CD4-positive, alpha-beta T cell treated with Interleukin-4 for 4 hours (primary cell): ENCODE results near the gene CCDC106.
A peak's percentile ranks its signal among the peaks of the same experiment; 100 is the strongest.

Experiments used
- DNase-seq: peaks from one replicate; pipeline ENCODE4 v3.0.0-alpha.2; 2020

Gene CCDC106

GRCh38 chr19:55647732-55648584 is at the start of gene CCDC106:
CCDC106 (plus strand) TSS chr19:55648212; CDS start chr19:55649047, 835 bp downstream.
- peak; percentile 29 for DNase-seq

- DNase-seq: peak; percentile 86
These were observed 49.1 kb upstream of the CCDC106 start for GRCh38 chr19:55598719-55599467.

- DNase-seq: peak; percentile 99
These were observed 48.6 kb upstream of the CCDC106 start, which contains the start of gene FIZ1 for GRCh38 chr19:55599468-55599841. FIZ1 (minus strand) TSS chr19:55599517; CDS start chr19:55597865, 1,652 bp downstream.

- DNase-seq: peak; percentile 90
These were observed 48.0 kb upstream of the CCDC106 start, which contains the start of gene ZNF524 for GRCh38 chr19:55599842-55600661. ZNF524 (plus strand) TSS chr19:55600288; CDS start chr19:55602113, 1,825 bp downstream.

- no peak for DNase-seq
These were observed 47.4 kb upstream of the CCDC106 start for GRCh38 chr19:55600662-55601028.

- no peak for DNase-seq
These were observed 46.9 kb upstream of the CCDC106 start for GRCh38 chr19:55601084-55601483.

- no peak for DNase-seq
These were observed 45.7 kb upstream of the CCDC106 start for GRCh38 chr19:55602104-55603001.

GRCh38 chr19:55603115-55603514 is 44.9 kb upstream of the CCDC106 start:
- DNase-seq: no peak

GRCh38 chr19:55603581-55604292 is 44.3 kb upstream of the CCDC106 start:
- no peak for DNase-seq

GRCh38 chr19:55605207-55605636 is 42.8 kb upstream of the CCDC106 start:
- DNase-seq: peak; percentile 97

- peak; percentile 70 for DNase-seq
These were observed 42.2 kb upstream of the CCDC106 start, which contains the start of gene ZNF865 for GRCh38 chr19:55605637-55606470. ZNF865 (plus strand) TSS chr19:55605647; CDS start chr19:55613619, 7,972 bp downstream.

- no peak for DNase-seq
These were observed 41.6 kb upstream of the CCDC106 start for GRCh38 chr19:55606471-55606787.

GRCh38 chr19:55606817-55607216 is 41.2 kb upstream of the CCDC106 start:
- DNase-seq: no peak

GRCh38 chr19:55609326-55609725 is 38.7 kb upstream of the CCDC106 start:
- DNase-seq: no peak

- DNase-seq: no peak
These were observed 36.6 kb upstream of the CCDC106 start for GRCh38 chr19:55611300-55611982.

GRCh38 chr19:55611983-55612645 is 35.9 kb upstream of the CCDC106 start:
- DNase-seq: no peak

GRCh38 chr19:55613396-55613795 is 34.6 kb upstream of the CCDC106 start:
- no peak for DNase-seq

- DNase-seq: no peak
These were observed 33.9 kb upstream of the CCDC106 start for GRCh38 chr19:55613930-55614710.
